K562 (cell line): ENCODE results near the gene CMTM5. TPM values are rescaled to one million over a fixed set of nuclear protein-coding genes. Genes with fewer than 3 reads are reported as not detected.

ENCODE experiments used
- ATAC-seq: fragments of 200-7000 bp; cut with Tn5 transposase; 3 replicates; pipeline ENCODE4 v1.9.1; 2020; ENCODE audit warnings: moderate library complexity
- BruUV-seq: library from RNA; stranded (reverse); fragments of 400-500 nt; replicated peaks from 2 replicates; lab custom pipeline; 2021; lab: Mats Ljungman, UMichigan
- CTCF ChIA-PET: fragments of 300-600 bp; formaldehyde crosslinking; extraction: SDS; loops from one replicate; lab custom pipeline; 2021; ENCODE audit warnings: low intra/inter-chr PET ratio; lab: Yijun Ruan, JAX
- POLR2A ChIA-PET: fragments of 300-600, 350-650 bp; sonication (Branson Sonifier 250); formaldehyde crosslinking; extraction: SDS; loops from one replicate; lab custom pipeline; 2021; ENCODE audit warnings: antibody characterized with exemption, inconsistent platforms; lab: Yijun Ruan, JAX
- DNase-seq, 4 experiments: peaks; one replicate each; pipeline versions ENCODE4 v3.0.0 to v3.0.0-alpha.2; 2011 to 2018; ENCODE audit warnings: low spot score in 3 of 4, mixed read lengths in 3 of 4; ENCODE audit errors: extremely low read depth in 1 of 4
- FAIRE-seq: peaks from 2 replicates; lab custom pipeline; 2011; peaks lifted over from hg19 to GRCh38; lab: Jason Lieb, UNC
- H2AFZ ChIP-seq: 2 replicates; pipeline ENCODE4 v1.6.0; 2011; ENCODE audit warnings: low read depth, low read length, control low read depth, inconsistent platforms
- H3K27ac ChIP-seq: fragments of 200-600 bp; 3 replicates; pipeline ENCODE4 v1.8.0; 2011; ENCODE audit warnings: low read depth, mild to moderate bottlenecking, control low read depth, inconsistent platforms, low read length, moderate library complexity, mixed read lengths; ENCODE audit errors: extremely low read depth
- H3K27me3 ChIP-seq, 2 experiments: fragments of 300-600 bp in 1 of 2; 2 replicates in 1 of 2; 3 replicates in 1 of 2; pipeline versions ENCODE4 v1.6.0 to v1.8.0; 2011; ENCODE audit warnings: inconsistent platforms in 2 of 2, low read length in 2 of 2, mild to moderate bottlenecking in 1 of 2, mixed read lengths in 1 of 2, moderate library complexity in 1 of 2; ENCODE audit not compliant: control insufficient read depth in 2 of 2, insufficient read depth in 2 of 2
- H3K36me3 ChIP-seq: fragments of 300-600 bp; 3 replicates; pipeline ENCODE4 v1.8.0; 2011; ENCODE audit warnings: mild to moderate bottlenecking, low read length, inconsistent platforms; ENCODE audit not compliant: control insufficient read depth, insufficient read depth
- H3K4me1 ChIP-seq, 2 experiments: fragments of 200-600 bp in 1 of 2; replicated peaks in 1 of 2; 2 replicates in 1 of 2; 3 replicates in 1 of 2; pipeline versions ENCODE4 v1.5.1 to v1.8.0; 2011; ENCODE audit warnings: inconsistent platforms in 2 of 2, low read length in 2 of 2, mild to moderate bottlenecking in 1 of 2, mixed read lengths in 1 of 2, moderate library complexity in 1 of 2; ENCODE audit not compliant: control insufficient read depth in 2 of 2, insufficient read depth in 2 of 2
- H3K4me2 ChIP-seq: 2 replicates; pipeline ENCODE4 v1.6.1; 2011; ENCODE audit warnings: low read length, control low read depth, inconsistent platforms, mixed read lengths; ENCODE audit not compliant: insufficient read depth
- H3K4me3 ChIP-seq: fragments of 200-600 bp; sonication (generic), shearing (Covaris generic); 2 replicates; pipeline ENCODE4 v1.5.1; 2016; ENCODE audit warnings: control low read depth, inconsistent platforms
- H3K79me2 ChIP-seq: fragments of 200-600 bp; 3 replicates; pipeline ENCODE4 v1.8.0; 2011; ENCODE audit warnings: low read length, inconsistent platforms; ENCODE audit not compliant: control insufficient read depth, insufficient read depth
- H3K9ac ChIP-seq, 2 experiments: 2 replicates each; pipeline versions ENCODE4 v1.6.0 to v1.6.1; 2011; ENCODE audit warnings: low read depth in 2 of 2, low read length in 2 of 2, control low read depth in 1 of 2, inconsistent platforms in 1 of 2, mild to moderate bottlenecking in 1 of 2, mixed read lengths in 1 of 2; ENCODE audit not compliant: insufficient read depth in 1 of 2
- H3K9me1 ChIP-seq: one replicate; pipeline ENCODE4 v1.6.0; 2011; ENCODE audit warnings: inconsistent platforms, mild to moderate bottlenecking, low read length, moderate library complexity; ENCODE audit not compliant: control insufficient read depth, insufficient read depth
- H3K9me3 ChIP-seq: replicated peaks from 2 replicates; pipeline ENCODE4 v1.5.1; 2011; ENCODE audit warnings: low read depth, low read length, inconsistent platforms; ENCODE audit not compliant: control insufficient read depth, insufficient read depth
- H4K20me1 ChIP-seq: replicated peaks from 2 replicates; pipeline ENCODE4 v1.6.1; 2011; ENCODE audit warnings: low read length, inconsistent platforms, mixed read lengths; ENCODE audit not compliant: control insufficient read depth, insufficient read depth
- E2F5 ChIP-seq: sonication (generic); formaldehyde crosslinking; IDR thresholded peaks from 2 replicates; pipeline ENCODE4 v1.8.0; 2022; ENCODE audit warnings: mild to moderate bottlenecking, missing genetic modification reagents
- GTF2A2 ChIP-seq: IDR thresholded peaks from 2 replicates; pipeline ENCODE4 v1.6.1; 2016; ENCODE audit warnings: mild to moderate bottlenecking, missing genetic modification characterization, missing compliant biosample characterization
- KDM4B ChIP-seq, 2 experiments: fragments of 450-650 bp in 1 of 2; sonication (generic) in 1 of 2; IDR thresholded peaks; 2 replicates each; pipeline ENCODE4 v1.6.1; 2016 to 2017; ENCODE audit warnings: borderline replicate concordance in 2 of 2, antibody characterized with exemption in 1 of 2, low read depth in 1 of 2, mild to moderate bottlenecking in 1 of 2
- MTA2 ChIP-seq: fragments of 450-650 bp; IDR thresholded peaks from 2 replicates; pipeline ENCODE4 v1.6.1; 2016; ENCODE audit warnings: low read depth
- SREBF2 ChIP-seq: sonication (generic); formaldehyde crosslinking; IDR thresholded peaks from 2 replicates; pipeline ENCODE4 v1.4.0; 2020; ENCODE audit warnings: mild to moderate bottlenecking, missing genetic modification reagents
- TEAD2 ChIP-seq: fragments of 450-650 bp; IDR thresholded peaks from 2 replicates; pipeline ENCODE4 v1.6.1; 2016; ENCODE audit warnings: missing genetic modification characterization, control low read depth, missing compliant biosample characterization
- ZFP30 ChIP-seq: fragments of 250-450 bp; sonication (Bioruptor Pico); IDR thresholded peaks from 2 replicates; pipeline ENCODE4 v1.8.0; 2022; ENCODE audit warnings: moderate library complexity, mild to moderate bottlenecking, inconsistent platforms, borderline replicate concordance
- ZFP36 ChIP-seq: fragments of 150-350 bp; IDR thresholded peaks from 2 replicates; pipeline ENCODE4 v1.6.1; 2018; ENCODE audit warnings: low read length, low read depth; ENCODE audit not compliant: partially characterized antibody
- ZNF197 ChIP-seq: fragments of 200-800 bp; sonication (Bioruptor generic); IDR thresholded peaks from 2 replicates; pipeline ENCODE4 v1.6.1; 2016; ENCODE audit warnings: low read depth, missing genetic modification characterization, missing compliant biosample characterization
- ZNF239 ChIP-seq: fragments of 250-450 bp; sonication (Bioruptor Pico); IDR thresholded peaks from 2 replicates; pipeline ENCODE4 v1.4.0; 2020; ENCODE audit warnings: mild to moderate bottlenecking
- ZNF431 ChIP-seq: sonication (generic); formaldehyde crosslinking; IDR thresholded peaks from 2 replicates; pipeline ENCODE4 v1.8.0; 2022; ENCODE audit warnings: mild to moderate bottlenecking, missing genetic modification reagents
- WGBS: fragments of 100-300 bp; shearing (Covaris generic); methylation state at CpG from one replicate; pipeline ENCODE4 v1.1.6; 2016; ENCODE audit warnings: low coverage, mixed read lengths; ENCODE audit not compliant: insufficient coverage; ENCODE audit errors: missing lambda C conversion rate; 5-methylcytosine and 5-hydroxymethylcytosine counted together
- in situ Hi-C: fragments of 300-500 bp; cut with MboI; formaldehyde crosslinking; loops from 4 replicates; pipeline ENCODE4 v1.15.0; 2018; ENCODE audit warnings: inconsistent platforms, mixed read lengths
- intact Hi-C: fragments of 100-400 bp; cut with micrococcal nuclease; formaldehyde crosslinking; loops from 2 replicates; pipeline ENCODE4 v1.14.2; 2022
- polyA plus RNA-seq, 8 experiments: library from polyadenylated mRNA; depleted of rRNA in 4 of 8; stranded (reverse) in 5 of 8; unstranded in 3 of 8; fragments of >200 nt; fragmentation: Nextera tagmentation in 2 of 8; fragmentation: Illumina TruSeq in 1 of 8; extraction: Ambion mirVana in 2 of 8; extraction: Trizol in 1 of 8; gene quantifications; 2 replicates each; pipeline versions ENCODE4 v1.2.1 to v1.2.3, GENCODE V29; 2011 to 2014; ENCODE audit warnings: inconsistent platforms in 1 of 8, missing spikeins in 1 of 8
- total RNA-seq, 7 experiments: library from RNA; depleted of rRNA in 6 of 7; stranded (reverse); fragments of >200 nt in 6 of 7; fragmentation: Illumina TruSeq in 2 of 7; extraction: Trizol in 2 of 7; gene quantifications; 2 replicates each; pipeline versions ENCODE4 v1.2.1 to v1.2.3, GENCODE V29; 2011 to 2021; ENCODE audit warnings: low replicate concordance in 1 of 7

Gene CMTM5
- total and polyA plus RNA-seq, 9 of the 15 experiments (the other 6 are each of a cell fraction or from before 2014, with no cell fraction given), result 0.21 TPM; not detected in 8

GRCh38 chr14:23356662-23357061 is 20.2 kb upstream of the CMTM5 start:
- H3K27ac ChIP-seq, result no peak overlapping the region
- no peaks in the 10 kb centered on the region for H3K79me2 ChIP-seq
- TF ChIP-seq E2F5 (CRISPR knock-in tag) (no peak), KDM4B (IDR thresholded peaks at IDR 0.05; ENCODE audit: borderline replicate concordance in 2 of 2, low read depth in 1 of 2) (no peak), MTA2 (no peak), ZNF197 (CRISPR knock-in tag) (no peak), GTF2A2 (tag) (no peak), SREBF2 (no peak), ZFP36 (no peak), ZFP30 (CRISPR knock-in tag) (no peak), TEAD2 (tag) (no peak), ZNF431 (CRISPR knock-in tag) (no peak), ZNF239 (CRISPR knock-in tag) (no peak)
- no peak overlapping the region for H3K4me3 ChIP-seq
- no peak overlapping the region for H3K4me2 ChIP-seq
- peaks cover 14 to 57% of the 10 kb centered on the region in 2 experiments for H3K27me3 ChIP-seq
- no peaks in the 10 kb centered on the region for H3K9me3 ChIP-seq
- intact Hi-C loops, result no loop called here
- CTCF ChIA-PET, result no interaction called here
- WGBS, result 3% methylated on average over 4 of the region's 4 CpGs
- peaks cover 0 to 16% of the 10 kb centered on the region in 2 experiments; a peak in 3 of 5 replicates for H3K4me1 ChIP-seq
- H4K20me1 ChIP-seq, result no peaks in the 10 kb centered on the region; the same call in 1 of the 2 replicates
- DNase-seq, result no peak
- no peak for FAIRE-seq
- ATAC-seq, result no peak
- no peak overlapping the region for H3K9ac ChIP-seq
- POLR2A ChIA-PET, result no interaction called here
- in situ Hi-C loops, result no loop called here
- H3K9me1 ChIP-seq, result no peaks in the 10 kb centered on the region
- no peak overlapping the region for H2AFZ ChIP-seq
- H3K36me3 ChIP-seq, result no peaks in the 10 kb centered on the region
- BruUV-seq, result no TSS peak
